Midbrain (tissue), 1 donor: ENCODE data around the gene MEOX1.

Experiments
- DNase-seq: peaks from one replicate; lab custom pipeline; 2025; lab: John Stamatoyannopoulos, UW

The MEOX1 gene

GRCh38 chr17:43655693-43656255 lies 5.9 kb downstream of the MEOX1 start:
- no peak for DNase-seq

- no peak for DNase-seq
Measured at GRCh38 chr17:43652124-43652480, 9.6 kb downstream of the MEOX1 start.

- no peak for DNase-seq
Measured at GRCh38 chr17:43650471-43650870, 11.3 kb downstream of the MEOX1 start.

- no peak for DNase-seq
Measured at GRCh38 chr17:43648916-43649315, 12.8 kb downstream of the MEOX1 start.

- DNase-seq = no peak
Measured at GRCh38 chr17:43645765-43646481, 15.8 kb downstream of the MEOX1 start.

- no peak for DNase-seq
Measured at GRCh38 chr17:43645450-43645764, 16.3 kb downstream of the MEOX1 start.

GRCh38 chr17:43644081-43644480 lies 17.6 kb downstream of the MEOX1 start:
- DNase-seq = no peak

- DNase-seq = no peak
Measured at GRCh38 chr17:43641416-43641815, 20.3 kb downstream of the MEOX1 start.

GRCh38 chr17:43640491-43641252 lies 21.1 kb downstream of the MEOX1 start:
- no peak for DNase-seq

GRCh38 chr17:43637563-43638323 lies 24.0 kb downstream of the MEOX1 start:
- DNase-seq = no peak

GRCh38 chr17:43636426-43636825 lies 25.3 kb downstream of the MEOX1 start:
- no peak for DNase-seq

- peak; percentile 23 for DNase-seq
Measured at GRCh38 chr17:43634591-43635125, 27.1 kb downstream of the MEOX1 start.

- DNase-seq = no peak
Measured at GRCh38 chr17:43632221-43632620, 29.5 kb downstream of the MEOX1 start.

GRCh38 chr17:43631429-43631828 lies 30.3 kb downstream of the MEOX1 start:
- no peak for DNase-seq

GRCh38 chr17:43628089-43628650 lies 33.6 kb downstream of the MEOX1 start:
- no peak for DNase-seq

- no peak for DNase-seq
Measured at GRCh38 chr17:43627653-43628052, 34.1 kb downstream of the MEOX1 start.

GRCh38 chr17:43626023-43626422 lies 35.7 kb downstream of the MEOX1 start:
- DNase-seq = no peak

- DNase-seq = no peak
Measured at GRCh38 chr17:43625606-43626005, 36.1 kb downstream of the MEOX1 start.

GRCh38 chr17:43620581-43620980 lies 41.1 kb downstream of the MEOX1 start:
- no peak for DNase-seq

GRCh38 chr17:43620147-43620546 lies 41.6 kb downstream of the MEOX1 start:
- no peak for DNase-seq

- DNase-seq = no peak
Measured at GRCh38 chr17:43619705-43620104, 42.0 kb downstream of the MEOX1 start.

- DNase-seq = no peak
Measured at GRCh38 chr17:43618276-43618675, 43.4 kb downstream of the MEOX1 start.
